ENCODE results near the gene SVIL. TPM values are rescaled to one million over a fixed set of nuclear protein-coding genes. Genes with fewer than 3 reads are reported as not detected.

SVIL gene
- total and polyA plus RNA-seq, 4 experiments from 2014 or later: 1.1 to 31.2 (median 22.0) TPM

GRCh38 chr10:29596826-29597225 is 37.9 kb downstream of the SVIL start:
- peaks cover 0 to 3% of the 10 kb centered on the region in 2 donors for H3K36me3 Mint-ChIP-seq
- intact Hi-C loops (cut with micrococcal nuclease): no loop called here
- H3K4me1 Mint-ChIP-seq: peaks cover 0 to 11% (median 2%) of the 10 kb centered on the region in 4 donors
- Histone ChIP-seq H3K9me3 (ENCODE audit: control insufficient read depth in 1 of 2, low read length in 2 of 2) (no peaks in the 10 kb centered on the region), H3K27me3 (ENCODE audit: insufficient read depth, low read length) (no peaks in the 10 kb centered on the region), H3K4me3 (ENCODE audit: low read length in 2 of 2) (no peak overlapping the region), H3K36me3 (ENCODE audit: insufficient read depth, low read length) (no peaks in the 10 kb centered on the region), H3K27ac (ENCODE audit: low read depth, low read length) (no peak overlapping the region), H3K4me1 (ENCODE audit: insufficient read depth, low read length) (no peaks in the 10 kb centered on the region)
- H3K9me3 Mint-ChIP-seq: no peaks in the 10 kb centered on the region
- DNase-seq: no peak
- no peaks in the 10 kb centered on the region for H3K27me3 Mint-ChIP-seq
- H3K27ac Mint-ChIP-seq: peak overlapping the region in 1 of 7 donors; percentile 32
- ChIA-PET CTCF (ENCODE audit: partially characterized antibody) (interaction anchor here (2.0 kb wide), 1 partner anchor 9 kb away, joined by 4 read pairs; no protein-coding TSS in a partner anchor), POLR2A (ENCODE audit: partially characterized antibody) (no interaction called here)
- no peak overlapping the region for H3K4me3 Mint-ChIP-seq

GRCh38 chr10:29596356-29596755 is 38.4 kb downstream of the SVIL start:
- Mint-ChIP-seq H3K27me3 (no peaks in the 10 kb centered on the region), H3K9me3 (no peaks in the 10 kb centered on the region), H3K4me1 (peaks cover 0 to 11% (median 3%) of the 10 kb centered on the region in 4 donors), H3K4me3 (no peak overlapping the region), H3K27ac (no peak overlapping the region), H3K36me3 (peaks cover 0 to 3% of the 10 kb centered on the region in 2 donors)
- Histone ChIP-seq H3K27ac (ENCODE audit: low read depth, low read length) (no peak overlapping the region), H3K27me3 (ENCODE audit: insufficient read depth, low read length) (no peaks in the 10 kb centered on the region), H3K4me3 (ENCODE audit: low read length in 2 of 2) (no peak overlapping the region), H3K9me3 (ENCODE audit: control insufficient read depth in 1 of 2, low read length in 2 of 2) (no peaks in the 10 kb centered on the region), H3K36me3 (ENCODE audit: insufficient read depth, low read length) (no peaks in the 10 kb centered on the region), H3K4me1 (ENCODE audit: insufficient read depth, low read length) (no peaks in the 10 kb centered on the region)
- DNase-seq: no peak
- intact Hi-C loops (cut with micrococcal nuclease): no loop called here
- CTCF ChIA-PET (ENCODE audit: partially characterized antibody): interaction anchor here (1.2 to 2.0 kb wide), 2 partner anchors 9 to 61 kb away, joined by 3 to 4 read pairs; no protein-coding TSS in a partner anchor
- POLR2A ChIA-PET (ENCODE audit: partially characterized antibody): no interaction called here

- Mint-ChIP-seq H3K4me3 (no peak overlapping the region), H3K36me3 (peaks cover 0 to 3% of the 10 kb centered on the region in 2 donors), H3K27ac (peak overlapping the region in 2 of 7 donors; percentile 35 to 66), H3K27me3 (no peaks in the 10 kb centered on the region), H3K9me3 (no peaks in the 10 kb centered on the region), H3K4me1 (peaks cover 2 to 17% (median 6%) of the 10 kb centered on the region in 4 donors)
- CTCF ChIA-PET (ENCODE audit: partially characterized antibody): interaction anchor here (1.2 to 2.0 kb wide), 3 partner anchors 10 to 60 kb away, joined by 3 to 4 read pairs (median 4); no protein-coding TSS in a partner anchor
- H3K4me1 ChIP-seq (ENCODE audit: insufficient read depth, low read length): no peaks in the 10 kb centered on the region
- H3K27ac ChIP-seq (ENCODE audit: low read depth, low read length): no peak overlapping the region
- H3K9me3 ChIP-seq (ENCODE audit: control insufficient read depth in 1 of 2, low read length in 2 of 2): no peaks in the 10 kb centered on the region
- intact Hi-C loops (cut with micrococcal nuclease): no loop called here
- H3K4me3 ChIP-seq (ENCODE audit: low read length in 2 of 2): no peak overlapping the region
- POLR2A ChIA-PET (ENCODE audit: partially characterized antibody): no interaction called here
- DNase-seq: no peak
- no peaks in the 10 kb centered on the region for H3K27me3 ChIP-seq (ENCODE audit: insufficient read depth, low read length)
- H3K36me3 ChIP-seq (ENCODE audit: insufficient read depth, low read length): no peaks in the 10 kb centered on the region
Measured at GRCh38 chr10:29595636-29596225, 39.0 kb downstream of the SVIL start.

- POLR2A ChIA-PET (ENCODE audit: partially characterized antibody): no interaction called here
- H3K9me3 ChIP-seq (ENCODE audit: control insufficient read depth in 1 of 2, low read length in 2 of 2): no peaks in the 10 kb centered on the region
- no peaks in the 10 kb centered on the region for H3K36me3 ChIP-seq (ENCODE audit: insufficient read depth, low read length)
- peaks cover 6% of the 10 kb centered on the region for H3K4me1 ChIP-seq (ENCODE audit: insufficient read depth, low read length)
- no peak overlapping the region for H3K4me3 ChIP-seq (ENCODE audit: low read length in 2 of 2)
- no peaks in the 10 kb centered on the region for H3K27me3 ChIP-seq (ENCODE audit: insufficient read depth, low read length)
- Mint-ChIP-seq H3K9me3 (no peaks in the 10 kb centered on the region), H3K4me3 (no peak overlapping the region), H3K27ac (peak overlapping the region in 4 of 7 donors; percentile 16 to 83 (median 52)), H3K27me3 (no peaks in the 10 kb centered on the region), H3K36me3 (peaks cover under 1 to 3% of the 10 kb centered on the region in 2 donors), H3K4me1 (peaks cover 8 to 22% (median 11%) of the 10 kb centered on the region in 4 donors)
- intact Hi-C loops (cut with micrococcal nuclease): no loop called here
- CTCF ChIA-PET (ENCODE audit: partially characterized antibody): interaction anchor here (0.6 to 2.0 kb wide), 4 partner anchors 10 to 1270 kb away, joined by 3 to 5 read pairs (median 4); no protein-coding TSS in a partner anchor
- no peak overlapping the region for H3K27ac ChIP-seq (ENCODE audit: low read depth, low read length)
- DNase-seq: no peak
Measured at GRCh38 chr10:29595146-29595545, 39.6 kb downstream of the SVIL start.

- Mint-ChIP-seq H3K36me3 (peaks cover 1 to 6% of the 10 kb centered on the region in 2 donors), H3K4me3 (no peak overlapping the region), H3K27ac (peak overlapping the region in 3 of 7 donors; percentile 1 to 82 (median 79)), H3K9me3 (no peaks in the 10 kb centered on the region), H3K27me3 (no peaks in the 10 kb centered on the region), H3K4me1 (peaks cover 8 to 20% (median 13%) of the 10 kb centered on the region in 4 donors)
- no peak for DNase-seq
- intact Hi-C loops (cut with micrococcal nuclease): loop anchor here (1.0 to 5.0 kb wide), 3 partner anchors 46 to 79 kb away; no protein-coding TSS in a partner anchor
- CTCF ChIA-PET (ENCODE audit: partially characterized antibody): interaction anchor here (0.7 to 4.9 kb wide), 17 partner anchors 8 to 165 kb away, joined by 3 to 28 read pairs (median 3); no protein-coding TSS in a partner anchor
- POLR2A ChIA-PET (ENCODE audit: partially characterized antibody): no interaction called here
- Histone ChIP-seq H3K36me3 (ENCODE audit: insufficient read depth, low read length) (no peaks in the 10 kb centered on the region), H3K27me3 (ENCODE audit: insufficient read depth, low read length) (no peaks in the 10 kb centered on the region), H3K4me1 (ENCODE audit: insufficient read depth, low read length) (peaks cover 8% of the 10 kb centered on the region), H3K9me3 (ENCODE audit: control insufficient read depth in 1 of 2, low read length in 2 of 2) (no peaks in the 10 kb centered on the region), H3K4me3 (ENCODE audit: low read length in 2 of 2) (no peak overlapping the region), H3K27ac (ENCODE audit: low read depth, low read length) (no peak overlapping the region)
Measured at GRCh38 chr10:29591651-29591968, 43.2 kb downstream of the SVIL start.

- intact Hi-C loops (cut with micrococcal nuclease): loop anchor here (1.0 to 5.0 kb wide), 4 partner anchors 46 to 144 kb away; no protein-coding TSS in a partner anchor
- no peaks in the 10 kb centered on the region for H3K9me3 Mint-ChIP-seq
- POLR2A ChIA-PET (ENCODE audit: partially characterized antibody): interaction anchor here (1.6 kb wide), 1 partner anchor 144 kb away, joined by 5 read pairs; no protein-coding TSS in a partner anchor
- Histone ChIP-seq H3K9me3 (ENCODE audit: control insufficient read depth in 1 of 2, low read length in 2 of 2) (no peaks in the 10 kb centered on the region), H3K27me3 (ENCODE audit: insufficient read depth, low read length) (no peaks in the 10 kb centered on the region), H3K27ac (ENCODE audit: low read depth, low read length) (no peak overlapping the region), H3K4me1 (ENCODE audit: insufficient read depth, low read length) (peaks cover 8% of the 10 kb centered on the region), H3K36me3 (ENCODE audit: insufficient read depth, low read length) (no peaks in the 10 kb centered on the region), H3K4me3 (ENCODE audit: low read length in 2 of 2) (no peak overlapping the region)
- peak overlapping the region in 3 of 7 donors; percentile 0 to 17 (median 1) for H3K27ac Mint-ChIP-seq
- H3K27me3 Mint-ChIP-seq: no peaks in the 10 kb centered on the region
- peaks cover 10 to 20% (median 14%) of the 10 kb centered on the region in 4 donors for H3K4me1 Mint-ChIP-seq
- peak overlapping the region in 3 of 8 donors; percentile 1 to 69 (median 41) for H3K4me3 Mint-ChIP-seq
- DNase-seq: no peak
- CTCF ChIA-PET (ENCODE audit: partially characterized antibody): interaction anchor here (0.7 to 4.9 kb wide), 24 partner anchors 8 to 165 kb away, joined by 3 to 28 read pairs (median 4); no protein-coding TSS in a partner anchor
- H3K36me3 Mint-ChIP-seq: peaks cover 1 to 6% of the 10 kb centered on the region in 2 donors
Measured at GRCh38 chr10:29590915-29591650, 43.7 kb downstream of the SVIL start.
